Measurements from ENCODE around the gene PHF10.

DNA sequence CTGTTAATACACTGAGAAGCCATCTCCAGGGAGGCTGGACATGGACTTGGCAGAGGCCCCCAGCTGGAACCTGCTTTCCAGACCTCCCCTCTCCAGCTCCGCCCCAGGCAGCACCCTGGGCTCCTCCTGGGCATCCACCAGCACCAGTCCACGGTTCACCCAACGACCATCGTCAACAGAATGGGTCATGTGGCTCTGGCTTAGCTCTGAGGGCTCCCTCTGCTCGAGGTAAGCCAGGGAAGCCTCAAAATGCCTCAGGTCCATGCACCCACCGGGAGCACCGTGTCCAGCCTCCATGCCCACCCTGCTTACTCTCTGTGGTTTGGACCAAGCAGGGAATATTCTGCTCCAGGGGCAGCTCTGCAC lies 62.9 kb downstream of the PHF10 start:
- no peak for TF ChIP-seq CTCF (IDR thresholded peaks at IDR 0.05)
- no peak for TF ChIP-seq POLR2A (IDR thresholded peaks at IDR 0.05)
